Activated CD8-positive, alpha-beta T cell treated with anti-CD3 and anti-CD28 coated beads for 36 hours (primary cell): ENCODE data around the gene PSMB5. TPM values are rescaled to one million over a fixed set of nuclear protein-coding genes. Genes with fewer than 3 reads are reported as not detected.
A peak's percentile ranks its signal among the peaks of the same experiment; 100 is the strongest.

Source experiments
- ATAC-seq: fragments of 200-7000 bp; cut with Tn5 transposase; one replicate; pipeline ENCODE4 v1.10.0; 2021; ENCODE audit warnings: mild to moderate bottlenecking, moderate library complexity
- CTCF ChIA-PET: fragments of 350-600 bp; sonication (Branson Sonifier 250); formaldehyde crosslinking; loops from one replicate; lab custom pipeline; 2021; ENCODE audit warnings: antibody characterized with exemption; lab: Charles Lee
- POLR2A ChIA-PET: fragments of 350-600 bp; sonication (Branson Sonifier 250); formaldehyde crosslinking; loops from one replicate; lab custom pipeline; 2021; ENCODE audit warnings: antibody characterized with exemption; lab: Charles Lee
- DNase-seq: peaks from one replicate; pipeline ENCODE4 v3.0.0-alpha.2; 2020
- H3K27ac Mint-ChIP-seq: one replicate; pipeline ENCODE4 v1.8.0; 2021; ENCODE audit warnings: mild to moderate bottlenecking, mixed read lengths
- H3K27me3 Mint-ChIP-seq: one replicate; pipeline ENCODE4 v1.8.0; 2021; ENCODE audit warnings: mixed read lengths
- H3K36me3 Mint-ChIP-seq: one replicate; pipeline ENCODE4 v1.8.0; 2021; ENCODE audit warnings: low read depth, mixed read lengths
- H3K4me1 Mint-ChIP-seq: one replicate; pipeline ENCODE4 v1.8.0; 2021; ENCODE audit warnings: low read depth, mixed read lengths
- H3K4me3 Mint-ChIP-seq: one replicate; pipeline ENCODE4 v1.8.0; 2021; ENCODE audit warnings: mild to moderate bottlenecking, moderate library complexity, mixed read lengths
- H3K9me3 Mint-ChIP-seq: one replicate; pipeline ENCODE4 v1.8.0; 2021; ENCODE audit warnings: mixed read lengths
- intact Hi-C: fragments of 100-400 bp; cut with micrococcal nuclease; formaldehyde crosslinking; loops from one replicate; pipeline ENCODE4 v1.10.0; 2022
- total RNA-seq, 2 experiments: library from RNA; stranded (reverse); gene quantifications; one replicate each; pipeline ENCODE4 v1.2.3, GENCODE V29; 2021
- TF ChIP-seq, protein P1 (sequence below): fragments of 200-600 bp; IDR thresholded peaks from one replicate; pipeline ENCODE4 v1.8.0; 2022; ENCODE audit warnings: antibody characterized with exemption, mild to moderate bottlenecking

PSMB5 gene
- total RNA-seq, 2 experiments from 2014 or later, result 119 to 120 TPM

DNA sequence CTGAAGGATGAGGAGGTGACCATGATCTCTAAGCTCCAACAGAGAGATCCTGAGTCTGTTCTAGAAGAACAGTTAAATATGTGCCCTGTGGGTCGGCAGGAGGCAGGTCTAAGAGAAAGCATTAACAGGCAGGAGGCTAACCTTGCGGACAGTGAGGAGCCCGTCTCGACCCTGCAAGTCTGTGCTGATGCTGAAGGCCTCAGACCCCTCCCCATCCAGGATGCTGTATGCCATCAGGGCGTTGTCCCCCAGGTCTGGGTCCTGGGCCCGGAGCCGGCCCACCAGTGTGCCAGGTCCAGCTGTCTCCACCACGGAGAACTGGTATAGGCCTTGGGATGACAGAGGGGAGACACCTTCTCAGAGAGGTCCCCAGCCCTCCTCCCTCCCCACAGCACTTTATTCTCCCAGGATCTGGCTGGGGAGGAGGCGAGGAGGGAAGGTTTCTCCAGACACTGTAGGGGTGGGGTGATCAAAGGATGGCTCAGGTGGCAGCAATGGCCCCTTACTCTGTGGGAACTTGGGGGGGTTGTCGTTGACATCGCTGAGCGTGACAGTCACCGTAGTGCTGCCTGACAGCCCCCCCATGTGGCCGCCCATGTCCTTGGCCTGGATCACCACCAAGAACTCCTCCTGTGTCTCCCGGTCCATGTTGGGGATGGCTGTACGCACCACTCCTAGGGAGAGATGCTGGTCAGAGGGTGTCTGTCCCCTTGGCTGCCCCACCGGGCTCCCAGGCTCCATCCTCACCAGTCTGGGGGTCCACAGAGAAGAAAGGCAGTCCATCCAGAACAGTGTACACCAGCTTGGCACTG, 19.5 kb upstream of the PSMB5 start:
- ChIA-PET CTCF (interaction anchor here (0.7 to 16.5 kb wide), 14 partner anchors 11 to 119 kb away, joined by 3 to 518 read pairs (median 6); partner anchors contain the start of gene AJUBA), POLR2A (interaction anchor here (0.9 to 2.8 kb wide), 4 partner anchors 47 to 71 kb away, joined by 4 to 10 read pairs (median 6); no protein-coding TSS in a partner anchor)
- no peaks in the 10 kb centered on the region for H3K9me3 Mint-ChIP-seq
- peaks cover 19% of the 10 kb centered on the region for H3K4me1 Mint-ChIP-seq
- DNase-seq (peak; percentile 72), ATAC-seq (no peak)
- peaks cover 5% of the 10 kb centered on the region for H3K36me3 Mint-ChIP-seq
- peaks cover 7% of the 10 kb centered on the region for H3K27me3 Mint-ChIP-seq
- no peak overlapping the region for H3K4me3 Mint-ChIP-seq
- intact Hi-C loops, result no loop called here
- no peak overlapping the region for H3K27ac Mint-ChIP-seq
- TF ChIP-seq, protein P1, sequence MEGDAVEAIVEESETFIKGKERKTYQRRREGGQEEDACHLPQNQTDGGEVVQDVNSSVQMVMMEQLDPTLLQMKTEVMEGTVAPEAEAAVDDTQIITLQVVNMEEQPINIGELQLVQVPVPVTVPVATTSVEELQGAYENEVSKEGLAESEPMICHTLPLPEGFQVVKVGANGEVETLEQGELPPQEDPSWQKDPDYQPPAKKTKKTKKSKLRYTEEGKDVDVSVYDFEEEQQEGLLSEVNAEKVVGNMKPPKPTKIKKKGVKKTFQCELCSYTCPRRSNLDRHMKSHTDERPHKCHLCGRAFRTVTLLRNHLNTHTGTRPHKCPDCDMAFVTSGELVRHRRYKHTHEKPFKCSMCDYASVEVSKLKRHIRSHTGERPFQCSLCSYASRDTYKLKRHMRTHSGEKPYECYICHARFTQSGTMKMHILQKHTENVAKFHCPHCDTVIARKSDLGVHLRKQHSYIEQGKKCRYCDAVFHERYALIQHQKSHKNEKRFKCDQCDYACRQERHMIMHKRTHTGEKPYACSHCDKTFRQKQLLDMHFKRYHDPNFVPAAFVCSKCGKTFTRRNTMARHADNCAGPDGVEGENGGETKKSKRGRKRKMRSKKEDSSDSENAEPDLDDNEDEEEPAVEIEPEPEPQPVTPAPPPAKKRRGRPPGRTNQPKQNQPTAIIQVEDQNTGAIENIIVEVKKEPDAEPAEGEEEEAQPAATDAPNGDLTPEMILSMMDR, result peak; percentile 62

DNA sequence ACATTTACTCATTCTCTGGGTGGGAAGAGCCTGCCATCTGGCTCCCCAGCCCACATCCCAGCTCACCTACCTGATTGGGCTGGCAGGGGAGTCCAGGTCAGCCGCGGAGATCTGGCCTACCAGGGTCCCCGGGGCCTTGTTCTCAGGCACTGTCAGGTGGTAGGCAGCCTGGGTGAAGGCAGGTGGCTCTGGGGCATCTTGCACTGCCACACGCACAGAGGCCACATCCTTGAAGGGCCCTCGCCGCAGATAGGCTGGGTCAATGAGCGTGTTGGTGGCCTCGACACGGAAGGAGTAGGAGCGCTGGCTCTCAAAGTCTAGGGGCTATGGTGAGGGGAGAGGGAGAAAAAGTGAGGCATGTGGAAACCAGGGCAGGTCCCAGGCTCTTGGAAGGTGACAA, 18.7 kb upstream of the PSMB5 start:
- Mint-ChIP-seq H3K36me3 (peaks cover 5% of the 10 kb centered on the region), H3K4me1 (peaks cover 19% of the 10 kb centered on the region), H3K9me3 (no peaks in the 10 kb centered on the region), H3K27ac (no peak overlapping the region), H3K4me3 (no peak overlapping the region), H3K27me3 (peaks cover 7% of the 10 kb centered on the region)
- DNase-seq (no peak), ATAC-seq (no peak)
- intact Hi-C loops, result no loop called here
- CTCF ChIA-PET, result interaction anchor here (1.1 to 16.5 kb wide), 7 partner anchors 13 to 80 kb away, joined by 3 to 518 read pairs (median 125); partner anchors contain the start of gene AJUBA
- TF ChIP-seq, protein P1, result no peak
- POLR2A ChIA-PET, result interaction anchor here (1.3 kb wide), 1 partner anchor 46 kb away, joined by 4 read pairs; no protein-coding TSS in a partner anchor

DNA sequence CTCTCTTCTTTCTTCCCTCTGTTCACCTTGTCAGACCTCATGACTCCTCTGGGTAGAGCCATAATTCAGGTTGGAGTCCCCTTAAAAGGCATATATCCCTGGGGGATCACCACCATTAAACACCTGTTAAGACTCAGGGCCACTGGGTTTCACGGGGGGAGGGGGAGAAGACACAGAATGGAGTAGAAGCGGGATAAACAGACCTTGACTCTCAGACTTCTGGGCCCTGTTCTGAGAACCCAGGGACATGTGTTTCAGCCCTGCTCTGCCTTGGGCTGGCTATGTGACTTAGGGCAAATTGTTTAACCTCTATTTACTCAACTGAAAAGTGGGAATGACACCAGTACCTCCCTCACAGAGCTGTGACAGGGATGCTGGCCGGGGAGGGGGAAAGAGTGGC, 18.0 kb upstream of the PSMB5 start:
- Mint-ChIP-seq H3K4me1 (peaks cover 14% of the 10 kb centered on the region), H3K27me3 (peaks cover 7% of the 10 kb centered on the region), H3K36me3 (no peaks in the 10 kb centered on the region), H3K9me3 (no peaks in the 10 kb centered on the region), H3K4me3 (no peak overlapping the region), H3K27ac (no peak overlapping the region)
- TF ChIP-seq, protein P1, result no peak
- intact Hi-C loops, result no loop called here
- CTCF ChIA-PET, result interaction anchor here (0.9 to 16.5 kb wide), 8 partner anchors 10 to 118 kb away, joined by 3 to 518 read pairs (median 65); partner anchors contain the start of gene AJUBA
- POLR2A ChIA-PET, result interaction anchor here (1.5 kb wide), 1 partner anchor 78 kb away, joined by 3 read pairs; no protein-coding TSS in a partner anchor
- no peak for ATAC-seq
- DNase-seq, result no peak

DNA sequence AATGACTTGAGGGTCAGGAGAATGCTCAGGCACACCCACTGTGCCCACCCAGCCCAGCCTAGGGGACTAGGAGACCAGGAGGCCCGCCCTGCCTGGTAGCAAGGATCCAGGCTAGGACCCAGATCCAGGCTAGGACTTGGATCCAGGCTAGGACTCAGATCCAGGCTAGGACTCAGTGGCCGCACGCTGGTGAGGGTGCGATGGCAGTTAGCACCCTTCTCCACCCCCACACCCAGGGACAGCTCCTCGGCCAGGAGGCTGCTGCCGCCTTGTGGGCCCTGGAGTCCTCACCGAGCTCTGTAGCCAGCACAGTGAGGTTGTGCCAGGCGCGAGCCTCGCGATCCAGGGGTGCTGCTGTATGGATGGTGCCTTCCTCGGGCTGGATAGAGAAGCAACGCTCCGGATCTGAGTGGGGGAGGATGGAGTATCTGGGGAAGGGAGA, 17.5 kb upstream of the PSMB5 start:
- ATAC-seq (no peak), DNase-seq (no peak)
- Mint-ChIP-seq H3K27me3 (peaks cover 9% of the 10 kb centered on the region), H3K36me3 (no peaks in the 10 kb centered on the region), H3K4me1 (peaks cover 14% of the 10 kb centered on the region), H3K4me3 (no peak overlapping the region), H3K27ac (no peak overlapping the region), H3K9me3 (no peaks in the 10 kb centered on the region)
- ChIA-PET CTCF (interaction anchor here (0.9 to 16.5 kb wide), 6 partner anchors 10 to 117 kb away, joined by 3 to 518 read pairs (median 103); partner anchors contain the start of gene AJUBA), POLR2A (interaction anchor here (1.5 kb wide), 1 partner anchor 77 kb away, joined by 3 read pairs; no protein-coding TSS in a partner anchor)
- TF ChIP-seq, protein P1, result no peak
- intact Hi-C loops, result no loop called here
